ENCODE results near the gene TGIF1.

GRCh38 chr18:3468066-3468705 lies 18.2 kb downstream of the TGIF1 start:
- no peak for TF ChIP-seq CTCF (IDR thresholded peaks at IDR 0.05; ENCODE audit: low read depth, low read length, poor library complexity, severe bottlenecking)
- TF ChIP-seq EZH2phosphoT487 (IDR thresholded peaks at IDR 0.05; ENCODE audit: borderline replicate concordance, low read length), result no peak
